Keratinocyte (primary cell): Measurements from ENCODE around the gene SPTSSA. TPM values are rescaled to one million over a fixed set of nuclear protein-coding genes. Genes with fewer than 3 reads are reported as not detected.
"Not testable (repeated sequence)": the region's sequence is repeated elsewhere in the genome, so short reads cannot be mapped to it uniquely, and the experiment has no call there.

Source experiments
- DNase-seq: peaks from one replicate; pipeline ENCODE4 v3.0.0-alpha.2; 2011; ENCODE audit warnings: low read depth, missing footprints, low spot score
- FAIRE-seq: peaks from 2 replicates; lab custom pipeline; 2011; peaks lifted over from hg19 to GRCh38; lab: Jason Lieb, UNC
- H2AFZ ChIP-seq: 2 replicates; pipeline ENCODE4 v1.6.0; 2012; ENCODE audit warnings: low read length, control low read depth, inconsistent platforms; ENCODE audit not compliant: control insufficient read depth
- H3K27ac ChIP-seq: 2 replicates; pipeline ENCODE4 v1.5.1; 2011; ENCODE audit warnings: low read length; ENCODE audit not compliant: control insufficient read depth, insufficient read depth
- H3K27me3 ChIP-seq: 3 replicates; pipeline ENCODE4 v1.6.0; 2011; ENCODE audit warnings: low read length; ENCODE audit not compliant: control insufficient read depth, insufficient read depth; ENCODE audit errors: extremely low read depth
- H3K36me3 ChIP-seq, 2 experiments: 2 replicates in 1 of 2; 3 replicates in 1 of 2; pipeline ENCODE4 v1.5.1; 2011; ENCODE audit warnings: low read length in 2 of 2, mild to moderate bottlenecking in 1 of 2; ENCODE audit not compliant: control insufficient read depth in 2 of 2, insufficient read depth in 2 of 2; ENCODE audit errors: extremely low read depth in 1 of 2
- H3K4me1 ChIP-seq: 3 replicates; pipeline ENCODE4 v1.5.1; 2011; ENCODE audit warnings: low read length; ENCODE audit not compliant: control insufficient read depth, insufficient read depth; ENCODE audit errors: extremely low read depth
- H3K4me2 ChIP-seq: 3 replicates; pipeline ENCODE4 v1.6.0; 2011; ENCODE audit warnings: low read depth, low read length; ENCODE audit not compliant: control insufficient read depth, insufficient read depth; ENCODE audit errors: extremely low read depth
- H3K4me3 ChIP-seq, 3 experiments: fragments of 200-600 bp in 1 of 3; sonication (generic) in 1 of 3; 2 replicates in 2 of 3; 3 replicates in 1 of 3; pipeline ENCODE4 v1.5.1; 2011 to 2016; ENCODE audit warnings: low read length in 3 of 3, mild to moderate bottlenecking in 3 of 3, control low read depth in 2 of 3, inconsistent platforms in 1 of 3, low read depth in 1 of 3, mixed read lengths in 1 of 3, mixed run types in 1 of 3, moderate library complexity in 1 of 3; ENCODE audit not compliant: control insufficient read depth in 2 of 3, insufficient read depth in 2 of 3; ENCODE audit errors: extremely low read depth in 1 of 3
- H3K79me2 ChIP-seq: 2 replicates; pipeline ENCODE4 v1.6.0; 2012; ENCODE audit warnings: low read length; ENCODE audit not compliant: control insufficient read depth, insufficient read depth
- H3K9ac ChIP-seq: 3 replicates; pipeline ENCODE4 v1.6.0; 2011; ENCODE audit warnings: low read length; ENCODE audit not compliant: control insufficient read depth, insufficient read depth; ENCODE audit errors: extremely low read depth
- H3K9me1 ChIP-seq: 3 replicates; pipeline ENCODE4 v1.6.0; 2011; ENCODE audit warnings: low read length; ENCODE audit not compliant: control insufficient read depth, insufficient read depth; ENCODE audit errors: extremely low read depth
- H3K9me3 ChIP-seq: 2 replicates; pipeline ENCODE4 v1.5.1; 2012; ENCODE audit warnings: low read depth, low read length; ENCODE audit not compliant: control insufficient read depth
- H4K20me1 ChIP-seq: 3 replicates; pipeline ENCODE4 v1.6.0; 2011; ENCODE audit warnings: low read length; ENCODE audit not compliant: control insufficient read depth, insufficient read depth; ENCODE audit errors: extremely low read depth
- EZH2 ChIP-seq: IDR thresholded peaks from one replicate; pipeline ENCODE4 v1.6.1; 2012; ENCODE audit warnings: inconsistent platforms, mild to moderate bottlenecking, low read length, moderate library complexity
- dilution Hi-C: fragments of 300-500 bp; cut with MboI; formaldehyde crosslinking; loops from one replicate; pipeline ENCODE4 v1.7.0; 2020; ENCODE audit warnings: low sequenced_read_pairs; ENCODE audit not compliant: extremely low pct_ligation_motif_present
- polyA plus RNA-seq, 5 experiments: library from polyadenylated mRNA; depleted of rRNA in 3 of 5; stranded (reverse) in 3 of 5; stranded (forward) in 1 of 5; unstranded in 1 of 5; fragments of >200 nt; gene quantifications; 1 replicate in 1 of 5; 2 replicates in 3 of 5; 3 replicates in 1 of 5; pipeline versions ENCODE4 v1.2.1 to v1.2.3, GENCODE V29; 2011 to 2012; ENCODE audit warnings: missing spikeins in 2 of 5, low read depth in 1 of 5, low replicate concordance in 1 of 5
- TF ChIP-seq, protein P1 (sequence below), 3 experiments: IDR thresholded peaks in 1 of 3; conservative IDR thresholded peaks in 1 of 3; optimal IDR thresholded peaks in 1 of 3; 2 replicates in 2 of 3; 3 replicates in 1 of 3; pipeline versions ENCODE3 to v1.5.1; 2011; ENCODE audit warnings: low read length in 3 of 3, mild to moderate bottlenecking in 3 of 3, moderate library complexity in 2 of 3, control low read depth in 1 of 3, inconsistent platforms in 1 of 3; ENCODE audit not compliant: insufficient read depth in 2 of 3; ENCODE audit errors: extremely low read depth in 1 of 3

Gene SPTSSA
- polyA plus RNA-seq, 1 donor (not counting 4 experiments of a cell fraction or from before 2014, with no cell fraction given): 43.9 TPM

DNA sequence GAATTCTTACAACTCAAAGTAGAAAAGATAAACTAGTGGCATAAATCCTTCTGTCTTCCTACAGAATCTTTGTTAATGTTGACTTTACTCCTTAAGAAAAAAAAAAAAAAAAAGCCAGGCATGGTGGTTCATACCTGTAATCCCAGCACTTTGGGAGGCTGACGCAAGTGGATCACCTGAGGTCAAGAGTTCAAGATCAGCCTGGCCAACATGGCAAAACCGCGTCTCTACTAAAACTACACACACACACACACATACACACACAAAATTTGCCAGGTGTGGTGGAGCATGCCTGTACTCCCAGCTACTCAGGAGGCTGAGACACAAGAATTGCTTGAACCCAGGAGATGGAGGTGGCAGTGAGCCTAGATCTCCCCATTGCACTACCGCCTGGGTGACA lies 17.7 kb upstream of the SPTSSA start:
- no peaks in the 10 kb centered on the region for H3K9me3 ChIP-seq
- H3K9ac ChIP-seq: no peak overlapping the region
- peaks cover 2% of the 10 kb centered on the region for H3K4me1 ChIP-seq
- FAIRE-seq (no peak), DNase-seq (no peak)
- H3K9me1 ChIP-seq: no peaks in the 10 kb centered on the region
- no peaks in the 10 kb centered on the region for H4K20me1 ChIP-seq
- H2AFZ ChIP-seq: no peak overlapping the region
- H3K79me2 ChIP-seq: no peaks in the 10 kb centered on the region
- no peak overlapping the region for H3K27ac ChIP-seq
- no peak overlapping the region for H3K4me2 ChIP-seq
- no peaks in the 10 kb centered on the region for H3K27me3 ChIP-seq
- H3K4me3 ChIP-seq: no peak overlapping the region
- dilution Hi-C loops: no loop called here
- no peak for TF ChIP-seq EZH2
- TF ChIP-seq, protein P1, sequence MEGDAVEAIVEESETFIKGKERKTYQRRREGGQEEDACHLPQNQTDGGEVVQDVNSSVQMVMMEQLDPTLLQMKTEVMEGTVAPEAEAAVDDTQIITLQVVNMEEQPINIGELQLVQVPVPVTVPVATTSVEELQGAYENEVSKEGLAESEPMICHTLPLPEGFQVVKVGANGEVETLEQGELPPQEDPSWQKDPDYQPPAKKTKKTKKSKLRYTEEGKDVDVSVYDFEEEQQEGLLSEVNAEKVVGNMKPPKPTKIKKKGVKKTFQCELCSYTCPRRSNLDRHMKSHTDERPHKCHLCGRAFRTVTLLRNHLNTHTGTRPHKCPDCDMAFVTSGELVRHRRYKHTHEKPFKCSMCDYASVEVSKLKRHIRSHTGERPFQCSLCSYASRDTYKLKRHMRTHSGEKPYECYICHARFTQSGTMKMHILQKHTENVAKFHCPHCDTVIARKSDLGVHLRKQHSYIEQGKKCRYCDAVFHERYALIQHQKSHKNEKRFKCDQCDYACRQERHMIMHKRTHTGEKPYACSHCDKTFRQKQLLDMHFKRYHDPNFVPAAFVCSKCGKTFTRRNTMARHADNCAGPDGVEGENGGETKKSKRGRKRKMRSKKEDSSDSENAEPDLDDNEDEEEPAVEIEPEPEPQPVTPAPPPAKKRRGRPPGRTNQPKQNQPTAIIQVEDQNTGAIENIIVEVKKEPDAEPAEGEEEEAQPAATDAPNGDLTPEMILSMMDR (optimal IDR thresholded peaks at IDR 0.05 in 1 of 3, IDR thresholded peaks at IDR 0.05 in 1 of 3, conservative IDR thresholded peaks at IDR 0.05 in 1 of 3; ENCODE audit: extremely low read depth in 1 of 3, insufficient read depth in 2 of 3, low read length in 3 of 3): no peak
- H3K36me3 ChIP-seq: no peaks in the 10 kb centered on the region

DNA sequence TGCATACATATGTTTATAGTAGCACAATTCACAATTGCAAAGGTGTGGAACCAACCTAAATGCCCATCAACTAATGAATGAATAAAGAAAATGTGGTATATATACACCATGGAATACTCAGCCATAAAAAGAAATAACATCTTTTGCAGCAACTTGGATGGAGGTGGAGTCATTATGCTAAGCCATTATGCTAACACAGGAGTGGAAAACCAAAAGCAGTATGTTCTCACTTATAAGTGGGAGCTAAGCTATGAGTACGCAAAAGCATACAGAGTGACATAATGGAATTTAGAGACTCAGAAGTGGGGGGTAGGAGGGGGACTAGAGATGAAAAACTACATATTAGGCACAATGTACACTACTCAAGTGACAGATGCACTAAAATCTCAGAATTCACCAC lies 16.2 kb upstream of the SPTSSA start:
- DNase-seq (no peak), FAIRE-seq (no peak)
- Histone ChIP-seq H3K27me3 (no peaks in the 10 kb centered on the region), H3K4me3 (no peak overlapping the region), H3K79me2 (no peaks in the 10 kb centered on the region), H3K27ac (no peak overlapping the region), H3K9me1 (no peaks in the 10 kb centered on the region), H2AFZ (no peak overlapping the region), H3K9ac (no peak overlapping the region), H3K9me3 (no peaks in the 10 kb centered on the region), H3K36me3 (no peaks in the 10 kb centered on the region), H3K4me1 (peaks cover 2% of the 10 kb centered on the region), H3K4me2 (no peak overlapping the region), H4K20me1 (no peaks in the 10 kb centered on the region)
- no peak for TF ChIP-seq EZH2
- TF ChIP-seq, protein P1 (optimal IDR thresholded peaks at IDR 0.05 in 1 of 3, IDR thresholded peaks at IDR 0.05 in 1 of 3, conservative IDR thresholded peaks at IDR 0.05 in 1 of 3; ENCODE audit: extremely low read depth in 1 of 3, insufficient read depth in 2 of 3, low read length in 3 of 3): no peak
- dilution Hi-C loops: no loop called here

DNA sequence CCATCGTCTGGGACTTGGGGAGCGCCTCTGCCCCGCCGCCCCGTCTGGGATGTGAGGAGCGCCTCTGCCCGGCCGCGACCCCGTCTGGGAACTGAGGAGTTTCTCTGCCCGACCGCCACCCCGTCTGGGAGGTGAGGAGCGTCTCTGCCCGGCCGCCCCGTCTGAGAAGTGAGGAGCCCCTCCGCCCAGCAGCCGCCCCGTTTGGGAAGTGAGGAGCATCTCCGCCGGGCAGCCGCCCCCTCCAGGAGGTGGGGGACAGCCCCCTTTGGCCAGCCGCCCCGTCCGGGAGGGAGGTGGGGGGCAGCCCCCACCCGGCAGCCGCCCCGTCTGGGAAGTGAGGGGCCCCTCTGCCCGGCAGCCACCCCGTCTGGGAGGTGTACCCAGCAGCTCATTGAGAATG lies 14.0 kb upstream of the SPTSSA start:
- dilution Hi-C loops, FAIRE-seq: not testable (repeated sequence)

More for the DNA sequence above, 14.0 kb upstream of the SPTSSA start:
- H3K4me2 ChIP-seq, H3K79me2 ChIP-seq, H3K4me3 ChIP-seq, H3K9ac ChIP-seq, H4K20me1 ChIP-seq, H3K27ac ChIP-seq, H3K9me1 ChIP-seq, H3K4me1 ChIP-seq, H3K9me3 ChIP-seq, H3K27me3 ChIP-seq, H2AFZ ChIP-seq, DNase-seq, H3K36me3 ChIP-seq: not testable (repeated sequence)
